SKM-1 (cell line): Measurements from ENCODE around the gene PDE11A.

Experiments used
- DNase-seq: peaks from one replicate; lab custom pipeline; 2025; ENCODE audit not compliant: unreplicated experiment; lab: John Stamatoyannopoulos, UW

PDE11A gene

DNA sequence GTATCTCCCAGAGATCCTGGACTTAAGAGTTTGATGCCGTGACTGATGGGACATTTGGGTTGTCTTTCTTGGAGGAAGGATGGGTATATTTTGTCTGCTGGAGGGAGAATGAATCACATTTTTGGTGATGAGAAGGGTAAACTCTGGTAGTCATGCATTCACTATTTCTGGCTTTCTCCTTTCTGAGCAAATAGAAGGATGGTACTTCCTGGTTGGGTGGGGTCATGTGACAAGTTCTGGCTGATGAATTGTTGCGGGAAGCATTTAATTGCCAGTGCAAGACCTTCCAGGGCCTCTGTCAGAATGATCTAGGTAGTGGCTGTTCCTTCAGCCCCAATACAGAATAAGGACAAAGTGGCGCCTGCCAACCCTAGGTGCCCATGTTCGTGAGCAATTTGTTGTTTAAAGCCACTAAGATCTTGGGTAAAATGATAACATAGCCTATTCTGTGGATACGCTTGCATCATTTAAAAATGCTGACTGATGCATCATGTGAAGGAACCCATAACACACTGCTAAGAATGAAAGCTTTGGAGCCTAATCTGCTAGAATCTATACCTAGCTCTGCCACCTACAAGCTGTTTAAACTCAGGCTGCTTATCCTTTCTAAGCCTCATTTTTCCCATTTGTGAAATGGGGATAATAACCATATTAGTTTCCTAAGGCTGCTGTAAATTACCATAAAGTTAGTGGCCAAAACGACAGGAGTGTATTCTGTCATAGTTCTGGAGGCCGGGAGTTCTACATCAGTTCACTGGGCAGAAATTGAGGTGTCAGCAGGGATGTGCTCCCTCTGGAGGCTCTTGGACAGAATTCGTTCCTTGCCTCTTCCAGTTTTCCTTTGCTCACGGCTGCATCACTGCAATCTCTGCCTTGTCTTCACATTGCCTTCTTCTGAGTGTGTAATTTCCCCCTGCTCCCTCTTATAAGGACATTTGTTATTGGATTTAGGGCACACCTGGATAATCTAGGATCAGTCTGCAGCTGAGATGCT, 398.7 kb downstream of the PDE11A start:
- no peak for DNase-seq

- DNase-seq, result no peak
Observed at GRCh38 chr2:177671662-177672061, 400.9 kb downstream of the PDE11A start.

DNA sequence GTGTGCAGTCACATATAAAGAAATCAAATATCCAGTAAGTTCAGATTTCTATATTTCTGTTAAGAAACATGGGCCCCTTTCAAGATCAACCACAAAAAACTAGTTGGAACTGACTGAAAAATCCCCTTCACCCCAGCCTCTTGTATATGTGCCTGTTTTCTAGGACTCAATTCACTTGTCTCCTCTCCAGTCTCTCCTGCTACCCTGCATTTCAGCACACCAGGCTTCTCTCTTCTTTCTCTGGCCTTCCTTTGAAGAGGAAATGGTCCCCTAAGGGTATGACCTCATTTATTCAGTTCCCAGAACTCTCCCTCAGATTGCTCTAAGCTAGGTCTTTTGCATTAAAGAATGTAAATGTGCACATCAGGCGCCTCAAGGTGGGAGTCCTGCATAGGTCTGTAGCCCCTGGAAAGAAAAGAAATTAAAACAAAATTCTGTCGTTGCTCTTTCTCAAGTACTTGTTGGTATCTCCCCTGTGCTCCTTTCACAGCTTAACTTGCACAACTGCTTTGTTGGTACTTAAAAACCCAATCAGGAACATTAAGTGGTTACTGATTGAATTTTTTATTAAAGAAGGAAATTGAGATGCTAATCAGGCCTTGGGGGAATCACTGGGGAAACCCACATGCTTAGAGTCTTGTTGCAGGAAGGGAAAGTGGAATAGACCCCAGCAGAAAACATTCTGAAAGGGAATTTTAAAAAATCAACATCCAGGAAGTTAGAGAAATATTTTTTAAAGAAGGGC, 401.6 kb downstream of the PDE11A start:
- no peak for DNase-seq

- DNase-seq, result no peak
Observed at GRCh38 chr2:177669625-177670330, 402.8 kb downstream of the PDE11A start.

- no peak for DNase-seq
Observed at GRCh38 chr2:177669201-177669600, 403.4 kb downstream of the PDE11A start.

- no peak for DNase-seq
Observed at GRCh38 chr2:177668617-177669016, 404.0 kb downstream of the PDE11A start.

DNA sequence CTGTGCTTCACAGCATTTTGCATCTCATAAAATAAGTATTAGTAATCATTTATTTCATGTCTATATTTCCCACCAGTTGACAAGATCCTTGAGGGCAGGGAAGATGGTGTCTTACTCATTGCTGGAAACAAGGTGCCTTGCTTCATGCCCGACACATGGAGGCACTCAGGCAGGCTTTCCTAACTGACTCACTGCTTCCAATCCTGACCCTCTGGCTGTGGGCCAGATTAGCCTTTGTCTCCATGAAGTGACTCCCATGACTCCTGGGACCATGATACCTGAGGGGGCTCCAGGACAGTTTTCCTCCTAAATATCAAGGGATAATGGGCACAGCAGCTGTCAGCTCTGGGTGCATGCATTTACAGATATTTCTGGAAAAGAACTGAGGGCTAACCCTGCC, 405.0 kb downstream of the PDE11A start:
- DNase-seq, result no peak

GRCh38 chr2:177666408-177666807, 406.2 kb downstream of the PDE11A start:
- no peak for DNase-seq

- DNase-seq, result no peak
Observed at GRCh38 chr2:177665948-177666347, 406.6 kb downstream of the PDE11A start.

DNA sequence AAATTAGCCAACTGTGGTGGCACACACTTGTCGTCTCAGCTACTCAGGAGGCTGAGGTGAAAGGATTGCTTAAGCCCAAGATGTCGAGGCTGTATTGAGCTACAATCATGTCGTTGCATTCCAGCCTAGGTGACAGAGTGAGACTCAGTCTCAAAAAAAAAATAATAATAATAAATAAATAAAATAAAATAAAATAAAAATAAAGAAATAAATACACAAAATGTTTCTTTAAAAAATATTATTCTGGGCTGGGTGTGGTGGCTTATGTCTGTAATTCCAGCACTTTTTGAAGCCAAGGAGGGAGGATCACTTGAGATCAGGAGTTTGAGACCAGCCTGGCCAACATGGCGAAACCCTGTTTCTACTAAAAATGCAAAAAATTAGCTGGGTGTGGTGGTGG, 407.2 kb downstream of the PDE11A start:
- DNase-seq, result no peak

DNA sequence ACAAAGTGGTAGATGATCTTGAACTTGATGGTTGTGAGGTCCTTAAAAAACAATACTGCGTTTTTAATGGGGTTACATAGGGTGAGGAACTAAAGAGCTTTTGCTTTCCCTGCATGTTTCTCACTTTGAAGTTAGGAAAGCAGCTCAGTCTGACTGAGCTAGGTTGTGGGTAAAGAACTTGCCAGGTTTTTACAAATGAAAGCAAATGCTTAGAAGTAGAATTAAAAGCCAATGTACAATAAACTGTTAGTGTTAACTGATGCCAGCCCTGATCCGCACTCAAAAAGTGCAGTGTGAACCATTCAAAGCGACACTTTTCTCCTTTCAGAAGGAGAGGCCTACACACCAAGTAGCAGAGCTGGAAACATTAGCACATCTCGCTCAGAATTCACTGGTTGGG, 409.7 kb downstream of the PDE11A start:
- no peak for DNase-seq

DNA sequence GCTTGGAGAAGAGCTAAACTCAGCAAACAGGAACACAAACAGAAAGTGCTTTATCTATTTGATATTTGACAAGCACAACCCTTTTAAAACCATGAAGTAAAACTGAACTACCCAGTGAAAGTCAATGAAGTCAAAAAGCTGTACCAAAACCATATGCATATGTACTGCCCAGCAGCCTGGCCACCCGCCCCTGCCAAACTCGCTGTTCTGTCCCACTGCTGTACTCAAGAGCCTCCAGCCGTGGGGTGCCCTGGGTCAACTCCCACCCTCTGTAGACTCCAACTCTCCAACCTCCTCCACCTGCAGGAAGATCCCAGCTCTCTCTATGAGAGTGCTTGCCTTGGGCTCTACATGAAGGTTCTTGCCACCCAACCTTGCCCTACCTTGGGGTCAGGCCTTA, 411.8 kb downstream of the PDE11A start:
- DNase-seq, result no peak

DNA sequence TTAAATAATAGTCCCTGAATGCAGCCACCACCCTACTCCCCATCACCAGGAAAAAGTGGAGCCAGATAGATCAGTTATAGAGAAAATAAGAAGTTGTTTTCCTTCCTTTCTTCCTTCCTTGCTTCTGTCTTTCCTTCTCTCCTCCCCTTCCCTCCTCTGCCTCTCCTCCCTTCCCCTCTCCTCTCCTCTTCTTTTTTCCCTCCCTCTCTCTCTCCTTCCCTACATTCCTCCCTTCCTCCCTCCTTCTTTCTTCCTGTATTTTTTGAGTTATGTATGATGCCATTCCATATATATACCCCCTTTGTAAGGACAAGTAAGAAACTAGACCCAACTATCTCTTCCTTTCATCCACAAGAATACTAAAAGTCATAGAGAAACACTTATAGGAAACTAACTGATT, 414.3 kb downstream of the PDE11A start:
- DNase-seq, result no peak

GRCh38 chr2:177651833-177652232, 420.7 kb downstream of the PDE11A start:
- no peak for DNase-seq

DNA sequence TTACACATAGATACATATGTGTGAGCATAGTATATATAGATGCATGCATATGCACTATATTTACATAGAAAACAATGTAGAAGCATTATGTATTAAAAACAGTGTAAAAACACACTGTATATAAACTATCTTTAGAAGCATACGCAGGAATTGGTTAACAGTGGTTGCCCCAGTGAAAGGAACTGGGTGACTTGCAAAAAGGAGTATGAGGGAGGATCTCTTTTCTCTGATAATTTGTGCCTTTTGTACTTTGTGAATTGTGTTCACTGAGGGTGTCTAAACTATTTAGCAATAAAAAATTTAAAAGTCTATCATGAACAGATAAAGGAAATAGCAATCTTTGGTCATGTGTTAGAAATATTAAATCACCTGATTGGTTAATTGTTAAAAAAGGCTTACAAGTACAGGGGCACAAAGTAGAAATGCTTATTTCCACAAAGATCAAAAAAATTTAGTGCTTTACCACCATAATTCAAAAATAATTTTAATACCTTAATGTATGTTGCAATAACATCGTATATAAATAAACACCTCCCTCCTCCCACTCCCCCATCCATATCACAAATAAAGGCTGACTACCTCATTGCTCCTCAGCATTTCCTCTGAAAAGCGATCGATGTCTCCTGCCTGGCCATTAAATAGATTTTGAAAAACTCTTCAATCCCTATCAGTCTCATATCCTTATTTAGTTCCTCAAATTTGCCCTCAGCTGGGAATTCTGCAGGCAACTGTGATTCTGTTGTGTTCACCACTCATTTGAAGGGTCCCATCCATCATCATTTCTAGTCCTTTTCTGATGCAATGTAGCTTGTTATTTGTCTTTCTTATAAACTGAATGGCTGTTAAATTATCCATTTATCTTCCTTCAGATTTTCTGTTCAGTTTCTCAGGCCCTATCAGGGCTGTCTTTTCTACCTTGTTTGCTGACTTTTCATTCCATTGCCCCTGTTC, 422.7 kb downstream of the PDE11A start:
- DNase-seq, result no peak

DNA sequence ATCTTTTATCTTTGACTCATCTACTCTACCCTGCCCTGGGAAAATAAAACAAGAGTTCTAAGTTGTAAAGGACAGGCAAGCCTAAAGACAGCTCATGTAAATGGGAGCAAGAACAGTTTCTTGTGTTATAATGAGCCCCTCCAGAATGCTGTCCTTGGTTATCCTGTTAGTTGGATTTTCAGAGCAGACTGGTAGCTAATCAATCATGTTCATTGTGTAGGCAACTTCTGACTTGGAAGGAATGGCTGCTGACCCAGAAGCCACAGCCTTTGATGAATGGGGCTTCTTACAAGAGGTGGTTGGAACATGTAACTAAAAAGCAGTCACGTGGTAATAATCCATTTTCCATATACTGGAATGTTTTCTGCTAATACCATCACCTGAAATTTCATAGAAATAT, 425.8 kb downstream of the PDE11A start:
- no peak for DNase-seq

DNA sequence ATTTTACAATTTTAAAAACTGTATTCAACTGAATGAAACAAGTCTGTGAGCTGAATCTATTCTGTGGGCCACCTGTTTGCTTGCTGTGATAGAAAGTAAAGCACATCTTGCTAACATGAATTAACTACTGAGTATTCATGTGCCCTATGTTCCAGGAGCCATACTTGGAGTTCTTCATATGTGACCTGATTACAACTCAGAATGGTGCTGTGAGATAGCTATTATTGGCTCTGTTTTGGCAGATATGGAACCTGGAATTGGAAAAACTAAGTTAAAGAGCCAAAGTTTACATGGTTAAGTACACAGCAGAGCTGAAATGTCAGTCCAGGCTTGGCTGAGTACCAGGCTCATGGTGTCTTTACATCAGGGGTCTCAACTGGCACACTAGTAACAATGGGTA, 426.3 kb downstream of the PDE11A start:
- DNase-seq, result no peak

DNA sequence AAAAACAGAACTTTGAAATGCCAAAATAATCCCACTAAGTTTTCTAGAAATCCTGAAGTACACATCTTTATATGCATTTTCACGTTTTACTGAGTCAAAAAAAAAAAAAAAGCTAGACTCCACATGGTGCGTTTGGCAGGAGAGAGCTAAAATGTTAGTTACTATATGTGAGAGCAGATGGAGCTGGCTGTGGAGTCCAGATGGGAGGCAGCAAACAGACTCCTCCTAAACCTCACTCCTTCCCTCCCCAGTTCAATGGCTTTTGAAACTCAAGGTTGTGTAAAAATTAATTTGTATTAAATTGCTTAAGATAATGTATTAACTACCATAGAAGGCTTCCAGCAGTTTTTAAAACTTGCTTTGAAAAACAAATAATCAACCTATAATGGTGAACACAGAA, 431.2 kb downstream of the PDE11A start:
- DNase-seq, result no peak

GRCh38 chr2:177640423-177640822, 432.2 kb downstream of the PDE11A start:
- no peak for DNase-seq

GRCh38 chr2:177639262-177639914, 433.2 kb downstream of the PDE11A start:
- no peak for DNase-seq
